ENCODE results near the gene MOB3A.

GRCh38 chr19:2050991-2051772, 44.9 kb downstream of the MOB3A start, which contains the start of gene MKNK2:
- peak; percentile 32 to 65 (median 60) for TF ChIP-seq CTCF (optimal IDR thresholded peaks at IDR 0.05 in 1 of 3, IDR thresholded peaks at IDR 0.05 in 1 of 3, conservative IDR thresholded peaks at IDR 0.05 in 1 of 3; ENCODE audit: extremely low read depth in 1 of 3, insufficient read depth in 2 of 3, low read length in 3 of 3)
- no peak for TF ChIP-seq EZH2 (IDR thresholded peaks at IDR 0.05; ENCODE audit: low read length)
